PC-9 (cell line): ENCODE results near the gene IER5L.

ENCODE experiments used
- EZH2 ChIP-seq: fragments of 200-600 bp; sonication (generic); IDR thresholded peaks from 2 replicates; pipeline ENCODE4 v1.8.0; 2017; ENCODE audit warnings: antibody characterized with exemption, low read depth
- TF ChIP-seq, protein P1 (sequence below): fragments of 200-600 bp; sonication (generic); conservative IDR thresholded peaks from 2 replicates; pipeline ENCODE4 v1.6.1; 2017; ENCODE audit warnings: mixed run types, antibody characterized with exemption, mild to moderate bottlenecking, moderate library complexity

DNA sequence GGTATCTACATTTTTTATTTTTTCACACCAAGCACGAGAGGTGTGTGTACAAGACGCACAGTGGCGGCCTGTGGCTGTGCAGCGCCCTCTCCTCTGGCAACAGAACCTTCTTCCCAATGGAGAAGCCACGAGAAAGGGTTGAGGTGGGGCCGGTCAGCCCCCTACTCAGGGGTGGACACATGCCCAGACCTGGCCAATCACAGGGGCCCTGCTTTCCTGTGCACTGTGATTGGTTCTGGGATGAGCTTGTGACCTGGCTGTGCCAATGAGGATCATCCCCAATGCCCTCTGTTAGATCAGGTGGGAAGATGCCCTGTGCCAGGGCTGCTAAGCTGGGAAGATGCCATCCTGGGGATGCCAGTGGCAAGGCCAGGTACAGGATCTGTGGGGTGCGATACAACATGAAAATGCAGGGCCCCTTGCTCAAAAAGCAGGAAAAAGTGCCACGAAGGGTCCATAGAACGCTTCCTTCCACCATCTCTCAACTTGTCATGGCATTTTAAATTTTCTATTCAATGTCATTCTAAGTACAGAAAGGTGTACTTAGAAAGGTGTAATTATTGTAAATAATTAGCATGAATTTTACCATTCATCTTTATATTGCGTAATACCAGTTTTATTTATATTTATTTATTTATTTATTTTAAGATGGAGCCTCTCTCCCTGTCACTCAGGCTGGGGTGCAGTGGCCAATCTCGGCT, 15.4 kb downstream of the IER5L start:
- TF ChIP-seq, protein P1, sequence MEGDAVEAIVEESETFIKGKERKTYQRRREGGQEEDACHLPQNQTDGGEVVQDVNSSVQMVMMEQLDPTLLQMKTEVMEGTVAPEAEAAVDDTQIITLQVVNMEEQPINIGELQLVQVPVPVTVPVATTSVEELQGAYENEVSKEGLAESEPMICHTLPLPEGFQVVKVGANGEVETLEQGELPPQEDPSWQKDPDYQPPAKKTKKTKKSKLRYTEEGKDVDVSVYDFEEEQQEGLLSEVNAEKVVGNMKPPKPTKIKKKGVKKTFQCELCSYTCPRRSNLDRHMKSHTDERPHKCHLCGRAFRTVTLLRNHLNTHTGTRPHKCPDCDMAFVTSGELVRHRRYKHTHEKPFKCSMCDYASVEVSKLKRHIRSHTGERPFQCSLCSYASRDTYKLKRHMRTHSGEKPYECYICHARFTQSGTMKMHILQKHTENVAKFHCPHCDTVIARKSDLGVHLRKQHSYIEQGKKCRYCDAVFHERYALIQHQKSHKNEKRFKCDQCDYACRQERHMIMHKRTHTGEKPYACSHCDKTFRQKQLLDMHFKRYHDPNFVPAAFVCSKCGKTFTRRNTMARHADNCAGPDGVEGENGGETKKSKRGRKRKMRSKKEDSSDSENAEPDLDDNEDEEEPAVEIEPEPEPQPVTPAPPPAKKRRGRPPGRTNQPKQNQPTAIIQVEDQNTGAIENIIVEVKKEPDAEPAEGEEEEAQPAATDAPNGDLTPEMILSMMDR = no peak
- no peak for TF ChIP-seq EZH2
